Measurements from ENCODE around the gene PARD3. TPM values are rescaled to one million over a fixed set of nuclear protein-coding genes. Genes with fewer than 3 reads are reported as not detected.

Gene PARD3
- polyA plus RNA-seq, 1 donor from 2014 or later, result 12.4 TPM

DNA sequence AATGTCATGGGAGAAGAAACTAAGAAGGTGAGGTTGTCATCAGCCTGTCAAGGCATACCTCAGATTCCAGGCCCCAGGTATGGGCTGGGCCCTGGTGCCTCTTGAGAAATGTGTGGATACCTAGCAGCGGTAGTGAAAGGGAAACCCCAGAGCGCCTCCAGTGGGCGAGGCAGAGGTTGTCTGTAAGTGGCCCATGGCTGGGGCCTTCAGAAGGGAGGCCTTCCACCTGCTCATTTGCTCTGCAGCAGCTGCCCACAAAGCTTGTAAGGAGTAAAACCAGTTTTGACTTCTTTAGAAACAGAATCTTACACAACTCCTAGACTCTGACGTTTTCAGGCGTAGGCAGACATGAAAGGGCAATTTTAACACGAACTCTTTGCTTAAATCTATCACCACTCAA lies 509.9 kb downstream of the PARD3 start:
- Histone ChIP-seq H3K27ac (ENCODE audit: low read length) (no peak overlapping the region), H3K9ac (ENCODE audit: low read length) (no peak overlapping the region), H3K9me3 (ENCODE audit: low read length) (no peaks in the 10 kb centered on the region), H3K79me2 (replicated peaks; ENCODE audit: insufficient read depth, low read length) (no peaks in the 10 kb centered on the region), H3K9me2 (ENCODE audit: insufficient read depth, low read length) (no peaks in the 10 kb centered on the region), H3K4me2 (ENCODE audit: low read length) (no peak overlapping the region), H3F3A (ENCODE audit: insufficient read depth, low read length, poor library complexity, severe bottlenecking) (no peaks in the 10 kb centered on the region), H3K27me3 (ENCODE audit: insufficient read depth, low read depth, low read length) (no peaks in the 10 kb centered on the region), H3K4me3 (ENCODE audit: low read length) (no peak overlapping the region), H2AFZ (ENCODE audit: low read depth, low read length) (no peak overlapping the region), H4K20me1 (ENCODE audit: insufficient read depth) (no peaks in the 10 kb centered on the region), H3K36me3 (ENCODE audit: insufficient read depth, low read length) (no peaks in the 10 kb centered on the region)
- TF ChIP-seq MXI1 (conservative IDR thresholded peaks at IDR 0.05; ENCODE audit: poor library complexity, severe bottlenecking) (no peak), SMC3 (conservative IDR thresholded peaks at IDR 0.05; ENCODE audit: poor library complexity) (no peak), EZH2 (IDR thresholded peaks at IDR 0.05; ENCODE audit: borderline replicate concordance, insufficient read depth, low read length, poor library complexity, severe bottlenecking) (no peak), TAF1 (IDR thresholded peaks at IDR 0.05; ENCODE audit: low read depth) (no peak)

DNA sequence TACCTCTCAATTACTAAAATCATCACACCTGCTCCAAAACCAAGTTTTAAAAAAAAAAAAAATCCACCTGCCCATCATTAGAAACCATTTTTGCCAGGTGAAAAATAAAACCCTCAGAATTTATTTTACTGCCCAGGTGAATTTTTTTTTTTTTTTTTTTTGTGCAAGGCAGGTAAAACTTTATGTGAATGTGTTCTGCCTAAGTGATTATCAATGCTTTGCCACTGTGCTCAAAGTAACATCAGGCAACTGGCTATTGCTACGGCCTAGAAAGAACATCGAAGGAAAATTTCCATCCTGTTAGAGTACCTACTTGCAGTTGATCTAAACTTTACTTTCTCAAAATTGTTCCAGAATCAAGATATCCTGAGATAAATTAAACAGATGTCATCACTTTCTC lies 512.1 kb downstream of the PARD3 start:
- no peaks in the 10 kb centered on the region for H3K27me3 ChIP-seq (ENCODE audit: insufficient read depth, low read depth, low read length)
- H3F3A ChIP-seq (ENCODE audit: insufficient read depth, low read length, poor library complexity, severe bottlenecking), result no peaks in the 10 kb centered on the region
- TF ChIP-seq POLR2AphosphoS5 (IDR thresholded peaks at IDR 0.05) (no peak), RAD21 (conservative IDR thresholded peaks at IDR 0.05) (no peak), EZH2 (IDR thresholded peaks at IDR 0.05; ENCODE audit: borderline replicate concordance, insufficient read depth, low read length, poor library complexity, severe bottlenecking) (no peak), EP300 (conservative IDR thresholded peaks at IDR 0.05; ENCODE audit: poor library complexity, severe bottlenecking) (no peak), MXI1 (conservative IDR thresholded peaks at IDR 0.05; ENCODE audit: poor library complexity, severe bottlenecking) (no peak), TAF1 (IDR thresholded peaks at IDR 0.05; ENCODE audit: low read depth) (no peak), SMC3 (conservative IDR thresholded peaks at IDR 0.05; ENCODE audit: poor library complexity) (no peak)
- TF ChIP-seq, protein P1, sequence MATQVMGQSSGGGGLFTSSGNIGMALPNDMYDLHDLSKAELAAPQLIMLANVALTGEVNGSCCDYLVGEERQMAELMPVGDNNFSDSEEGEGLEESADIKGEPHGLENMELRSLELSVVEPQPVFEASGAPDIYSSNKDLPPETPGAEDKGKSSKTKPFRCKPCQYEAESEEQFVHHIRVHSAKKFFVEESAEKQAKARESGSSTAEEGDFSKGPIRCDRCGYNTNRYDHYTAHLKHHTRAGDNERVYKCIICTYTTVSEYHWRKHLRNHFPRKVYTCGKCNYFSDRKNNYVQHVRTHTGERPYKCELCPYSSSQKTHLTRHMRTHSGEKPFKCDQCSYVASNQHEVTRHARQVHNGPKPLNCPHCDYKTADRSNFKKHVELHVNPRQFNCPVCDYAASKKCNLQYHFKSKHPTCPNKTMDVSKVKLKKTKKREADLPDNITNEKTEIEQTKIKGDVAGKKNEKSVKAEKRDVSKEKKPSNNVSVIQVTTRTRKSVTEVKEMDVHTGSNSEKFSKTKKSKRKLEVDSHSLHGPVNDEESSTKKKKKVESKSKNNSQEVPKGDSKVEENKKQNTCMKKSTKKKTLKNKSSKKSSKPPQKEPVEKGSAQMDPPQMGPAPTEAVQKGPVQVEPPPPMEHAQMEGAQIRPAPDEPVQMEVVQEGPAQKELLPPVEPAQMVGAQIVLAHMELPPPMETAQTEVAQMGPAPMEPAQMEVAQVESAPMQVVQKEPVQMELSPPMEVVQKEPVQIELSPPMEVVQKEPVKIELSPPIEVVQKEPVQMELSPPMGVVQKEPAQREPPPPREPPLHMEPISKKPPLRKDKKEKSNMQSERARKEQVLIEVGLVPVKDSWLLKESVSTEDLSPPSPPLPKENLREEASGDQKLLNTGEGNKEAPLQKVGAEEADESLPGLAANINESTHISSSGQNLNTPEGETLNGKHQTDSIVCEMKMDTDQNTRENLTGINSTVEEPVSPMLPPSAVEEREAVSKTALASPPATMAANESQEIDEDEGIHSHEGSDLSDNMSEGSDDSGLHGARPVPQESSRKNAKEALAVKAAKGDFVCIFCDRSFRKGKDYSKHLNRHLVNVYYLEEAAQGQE (IDR thresholded peaks at IDR 0.05; ENCODE audit: borderline replicate concordance), result no peak
- TF ChIP-seq, protein P2, sequence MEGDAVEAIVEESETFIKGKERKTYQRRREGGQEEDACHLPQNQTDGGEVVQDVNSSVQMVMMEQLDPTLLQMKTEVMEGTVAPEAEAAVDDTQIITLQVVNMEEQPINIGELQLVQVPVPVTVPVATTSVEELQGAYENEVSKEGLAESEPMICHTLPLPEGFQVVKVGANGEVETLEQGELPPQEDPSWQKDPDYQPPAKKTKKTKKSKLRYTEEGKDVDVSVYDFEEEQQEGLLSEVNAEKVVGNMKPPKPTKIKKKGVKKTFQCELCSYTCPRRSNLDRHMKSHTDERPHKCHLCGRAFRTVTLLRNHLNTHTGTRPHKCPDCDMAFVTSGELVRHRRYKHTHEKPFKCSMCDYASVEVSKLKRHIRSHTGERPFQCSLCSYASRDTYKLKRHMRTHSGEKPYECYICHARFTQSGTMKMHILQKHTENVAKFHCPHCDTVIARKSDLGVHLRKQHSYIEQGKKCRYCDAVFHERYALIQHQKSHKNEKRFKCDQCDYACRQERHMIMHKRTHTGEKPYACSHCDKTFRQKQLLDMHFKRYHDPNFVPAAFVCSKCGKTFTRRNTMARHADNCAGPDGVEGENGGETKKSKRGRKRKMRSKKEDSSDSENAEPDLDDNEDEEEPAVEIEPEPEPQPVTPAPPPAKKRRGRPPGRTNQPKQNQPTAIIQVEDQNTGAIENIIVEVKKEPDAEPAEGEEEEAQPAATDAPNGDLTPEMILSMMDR (IDR thresholded peaks at IDR 0.05; ENCODE audit: poor library complexity, severe bottlenecking), result no peak
- H3K9ac ChIP-seq (ENCODE audit: low read length), result no peak overlapping the region
- no peak overlapping the region for H2AFZ ChIP-seq (ENCODE audit: low read depth, low read length)
- H3K9me3 ChIP-seq (ENCODE audit: low read length), result no peaks in the 10 kb centered on the region
- no peaks in the 10 kb centered on the region for H3K79me2 ChIP-seq (replicated peaks; ENCODE audit: insufficient read depth, low read length)
- no peaks in the 10 kb centered on the region for H3K36me3 ChIP-seq (ENCODE audit: insufficient read depth, low read length)
- H3K4me3 ChIP-seq (ENCODE audit: low read length), result no peak overlapping the region
- no peak overlapping the region for H3K27ac ChIP-seq (ENCODE audit: low read length)
- no peaks in the 10 kb centered on the region for H4K20me1 ChIP-seq (ENCODE audit: insufficient read depth)
- H3K9me2 ChIP-seq (ENCODE audit: insufficient read depth, low read length), result no peaks in the 10 kb centered on the region
- H3K4me2 ChIP-seq (ENCODE audit: low read length), result no peak overlapping the region
